Measurements from ENCODE around the gene TMEM200B.

DNA sequence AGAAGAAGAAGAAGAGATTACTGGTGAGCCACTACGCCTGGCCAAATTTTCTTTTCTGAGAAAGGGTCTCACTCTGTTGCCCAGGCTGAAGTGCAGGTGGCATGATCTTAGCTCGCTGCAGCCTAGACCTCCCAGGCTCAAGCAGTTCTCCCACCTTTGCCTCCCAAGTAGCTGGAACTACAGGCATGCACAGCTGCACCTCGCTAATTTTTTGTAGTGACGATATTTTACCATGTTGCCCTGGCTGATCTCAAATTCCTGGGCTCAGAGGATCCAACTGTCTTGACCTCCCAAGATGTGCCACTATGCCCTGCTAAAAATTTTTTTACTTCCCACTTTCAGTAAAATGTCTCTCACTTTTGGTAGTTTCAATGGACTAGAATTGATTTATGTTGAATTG is 24.4 kb downstream of the TMEM200B start:
- TF ChIP-seq, protein P1, sequence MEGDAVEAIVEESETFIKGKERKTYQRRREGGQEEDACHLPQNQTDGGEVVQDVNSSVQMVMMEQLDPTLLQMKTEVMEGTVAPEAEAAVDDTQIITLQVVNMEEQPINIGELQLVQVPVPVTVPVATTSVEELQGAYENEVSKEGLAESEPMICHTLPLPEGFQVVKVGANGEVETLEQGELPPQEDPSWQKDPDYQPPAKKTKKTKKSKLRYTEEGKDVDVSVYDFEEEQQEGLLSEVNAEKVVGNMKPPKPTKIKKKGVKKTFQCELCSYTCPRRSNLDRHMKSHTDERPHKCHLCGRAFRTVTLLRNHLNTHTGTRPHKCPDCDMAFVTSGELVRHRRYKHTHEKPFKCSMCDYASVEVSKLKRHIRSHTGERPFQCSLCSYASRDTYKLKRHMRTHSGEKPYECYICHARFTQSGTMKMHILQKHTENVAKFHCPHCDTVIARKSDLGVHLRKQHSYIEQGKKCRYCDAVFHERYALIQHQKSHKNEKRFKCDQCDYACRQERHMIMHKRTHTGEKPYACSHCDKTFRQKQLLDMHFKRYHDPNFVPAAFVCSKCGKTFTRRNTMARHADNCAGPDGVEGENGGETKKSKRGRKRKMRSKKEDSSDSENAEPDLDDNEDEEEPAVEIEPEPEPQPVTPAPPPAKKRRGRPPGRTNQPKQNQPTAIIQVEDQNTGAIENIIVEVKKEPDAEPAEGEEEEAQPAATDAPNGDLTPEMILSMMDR (IDR thresholded peaks at IDR 0.05 in 8 of 11, conservative IDR thresholded peaks at IDR 0.05 in 3 of 11): no peak
- TF ChIP-seq POLR2A (IDR thresholded peaks at IDR 0.05): no peak
- no peak for TF ChIP-seq POLR2AphosphoS5 (IDR thresholded peaks at IDR 0.05)

All from spleen (tissue), 7 donors.